GM12873 (cell line): Measurements from ENCODE around the gene DAB2IP.

Source experiments
- CTCF ChIP-seq: IDR thresholded peaks from 2 replicates; pipeline ENCODE4 v1.5.1; 2012; ENCODE audit warnings: low read depth, mild to moderate bottlenecking, moderate library complexity, low read length, control low read depth; ENCODE audit not compliant: insufficient read depth; ENCODE audit errors: missing control alignments

DAB2IP gene

DNA sequence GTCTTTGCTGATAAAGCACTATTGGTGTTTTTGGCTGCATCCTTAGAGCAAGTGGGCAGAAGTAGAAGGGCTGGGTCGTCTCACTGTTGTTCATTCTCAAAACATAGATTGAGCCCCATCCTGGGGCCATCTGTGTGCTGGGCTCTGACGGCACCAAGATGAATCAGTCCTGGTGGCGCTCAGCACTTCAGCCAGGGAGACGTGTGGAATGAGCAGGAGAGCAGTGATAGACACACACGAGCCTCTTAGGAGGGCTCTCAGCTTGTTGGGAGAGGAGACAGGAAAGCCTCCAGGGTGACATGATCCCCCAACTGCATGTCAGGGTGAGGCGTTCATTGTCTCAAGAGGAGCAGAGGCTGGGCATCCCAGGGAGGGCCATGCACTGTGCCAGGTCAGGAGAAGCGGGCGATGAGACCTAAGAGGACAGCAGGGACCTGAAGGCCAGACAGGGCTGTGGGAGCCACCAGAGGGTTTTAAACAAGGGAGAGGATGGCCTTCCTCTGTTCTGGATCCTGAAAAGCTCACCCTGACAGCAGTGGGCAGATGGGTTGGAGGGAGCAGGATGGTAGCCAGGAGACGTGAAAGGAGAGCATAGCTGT lies 115.8 kb downstream of the DAB2IP start:
- TF ChIP-seq CTCF = no peak

DNA sequence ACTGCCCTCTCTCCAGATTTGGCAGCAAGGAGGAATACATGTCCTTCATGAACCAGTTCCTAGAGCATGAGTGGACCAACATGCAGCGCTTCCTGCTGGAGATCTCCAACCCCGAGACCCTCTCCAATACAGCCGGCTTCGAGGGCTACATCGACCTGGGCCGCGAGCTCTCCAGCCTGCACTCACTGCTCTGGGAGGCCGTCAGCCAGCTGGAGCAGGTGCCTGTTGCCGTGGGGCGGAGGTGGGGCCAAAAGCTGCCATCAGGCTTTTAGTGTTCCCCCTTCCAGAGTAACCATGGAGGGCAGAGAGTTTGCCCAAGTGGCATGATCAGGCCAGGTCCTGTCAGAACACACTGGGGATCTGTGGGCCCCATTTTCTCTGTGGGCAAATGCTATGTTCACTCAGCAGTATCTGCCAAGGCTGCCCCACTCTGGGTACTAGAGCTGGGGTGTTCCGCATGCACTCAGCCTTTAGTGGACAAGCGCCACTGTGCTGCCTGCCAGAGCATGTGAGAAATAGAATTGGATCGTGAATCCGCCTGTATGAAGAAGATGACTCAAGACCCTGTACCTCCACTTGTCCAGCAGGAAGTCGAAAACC lies 117.1 kb downstream of the DAB2IP start:
- no peak for TF ChIP-seq CTCF

GRCh38 chr9:121769939-121770338 lies 118.5 kb downstream of the DAB2IP start:
- TF ChIP-seq CTCF = no peak

- TF ChIP-seq CTCF = no peak
These were observed 119.2 kb downstream of the DAB2IP start for GRCh38 chr9:121770415-121771273.

DNA sequence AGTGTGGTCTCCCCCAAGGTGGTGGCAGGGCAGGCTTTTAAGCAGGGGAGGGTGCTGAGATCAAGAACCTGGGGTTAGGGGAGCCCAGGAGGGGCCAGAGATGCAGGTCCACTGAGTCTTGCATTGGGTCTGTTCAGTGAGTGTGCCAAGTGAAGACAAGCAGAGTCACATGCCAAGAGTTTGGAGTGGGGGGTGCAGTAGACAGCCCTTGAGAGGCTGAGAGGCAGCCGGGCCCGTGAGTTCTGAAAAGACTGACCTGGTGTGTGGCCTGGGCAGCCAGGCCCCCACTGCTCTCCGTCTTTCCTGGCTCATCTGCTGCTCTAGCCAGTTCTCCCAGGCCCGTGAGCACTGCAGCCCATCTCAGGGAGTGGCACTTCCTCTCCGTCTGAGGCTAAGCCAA lies 120.0 kb downstream of the DAB2IP start:
- no peak for TF ChIP-seq CTCF

DNA sequence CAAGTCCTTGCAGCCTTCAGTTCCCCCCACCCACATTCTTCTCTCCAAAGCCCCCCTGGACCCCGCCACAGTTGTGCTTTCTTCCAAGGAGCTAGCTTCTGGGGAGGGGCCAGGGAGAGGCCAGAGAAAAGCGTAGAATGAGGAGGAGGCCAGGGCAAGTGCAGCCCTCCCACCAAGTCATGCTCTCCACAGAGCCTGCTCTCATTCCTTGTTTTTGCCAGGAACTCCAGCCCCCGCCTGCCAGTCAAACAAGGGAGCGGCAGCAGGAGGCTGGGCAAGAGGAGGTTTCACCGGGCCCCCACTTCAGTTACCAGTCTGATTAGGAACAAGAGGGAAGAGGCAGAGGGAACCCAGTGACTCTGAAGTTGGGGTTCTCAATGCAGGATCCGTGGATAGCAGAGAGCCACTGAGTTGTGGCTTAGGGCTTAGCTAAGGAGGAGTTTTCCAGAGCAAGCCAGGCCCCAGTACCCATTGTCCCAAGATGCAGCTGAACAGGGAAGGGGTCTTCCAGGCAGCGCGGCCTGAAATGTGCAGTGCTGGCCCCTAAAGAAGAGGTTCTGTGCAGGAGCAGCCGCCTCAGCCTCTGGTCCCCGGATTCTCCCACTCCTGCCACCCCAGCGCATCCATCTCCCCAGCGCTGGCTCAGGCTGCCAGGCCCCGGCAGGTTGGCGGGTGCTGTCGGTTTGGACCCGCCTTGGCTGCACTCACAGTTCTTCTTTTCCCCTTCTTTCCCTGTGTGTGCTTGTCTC lies 120.6 kb downstream of the DAB2IP start:
- no peak for TF ChIP-seq CTCF
